Fibroblast of gingiva (primary cell): Measurements from ENCODE around the gene NRG2.

Experiments
- DNase-seq: peaks from one replicate; pipeline ENCODE4 v3.0.0-alpha.2; 2011; ENCODE audit warnings: low read depth

NRG2 gene

GRCh38 chr5:139836469-139837208 is 206.5 kb downstream of the NRG2 start:
- no peak for DNase-seq

- DNase-seq = no peak
Observed at GRCh38 chr5:139835656-139836055, 207.4 kb downstream of the NRG2 start.

DNA sequence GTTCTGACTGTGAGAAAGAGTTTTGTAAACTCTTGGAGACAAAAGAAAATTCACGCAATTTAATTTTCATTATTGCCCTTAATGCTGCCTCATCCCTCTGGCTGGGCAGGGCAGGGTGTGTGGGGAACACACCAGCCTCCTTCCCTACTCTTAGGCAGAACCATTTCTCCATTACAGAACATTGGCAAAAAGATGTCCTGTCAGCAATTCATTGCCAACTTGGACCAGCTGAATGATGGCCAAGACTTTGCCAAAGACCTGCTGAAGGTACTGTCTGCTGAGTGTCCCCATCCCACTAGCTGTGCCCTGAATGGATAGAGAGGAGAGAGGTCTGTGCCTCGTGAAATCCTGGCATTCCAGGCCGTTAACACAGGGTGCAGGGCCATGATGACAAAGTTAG is 209.6 kb downstream of the NRG2 start:
- no peak for DNase-seq

DNA sequence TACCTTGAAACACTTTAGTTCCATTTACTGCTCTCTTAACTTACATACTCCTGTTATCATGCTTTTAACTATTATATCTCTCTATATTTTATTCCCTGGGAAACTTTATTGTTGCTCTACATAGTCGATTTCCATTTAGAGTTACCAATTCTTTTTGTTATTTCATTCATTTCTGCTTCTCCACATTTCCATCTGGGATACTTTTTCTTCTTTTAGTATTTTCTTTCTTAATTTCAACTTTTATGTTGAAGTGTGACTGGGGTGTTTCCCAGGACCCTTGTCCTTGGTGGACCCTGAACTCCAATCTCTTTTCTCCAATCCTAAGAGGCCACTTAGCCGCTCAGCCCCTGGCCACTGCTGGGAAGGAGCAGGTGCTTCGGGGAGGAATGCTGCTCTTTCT is 211.5 kb downstream of the NRG2 start:
- no peak for DNase-seq

GRCh38 chr5:139829471-139829870 is 213.6 kb downstream of the NRG2 start:
- no peak for DNase-seq

DNA sequence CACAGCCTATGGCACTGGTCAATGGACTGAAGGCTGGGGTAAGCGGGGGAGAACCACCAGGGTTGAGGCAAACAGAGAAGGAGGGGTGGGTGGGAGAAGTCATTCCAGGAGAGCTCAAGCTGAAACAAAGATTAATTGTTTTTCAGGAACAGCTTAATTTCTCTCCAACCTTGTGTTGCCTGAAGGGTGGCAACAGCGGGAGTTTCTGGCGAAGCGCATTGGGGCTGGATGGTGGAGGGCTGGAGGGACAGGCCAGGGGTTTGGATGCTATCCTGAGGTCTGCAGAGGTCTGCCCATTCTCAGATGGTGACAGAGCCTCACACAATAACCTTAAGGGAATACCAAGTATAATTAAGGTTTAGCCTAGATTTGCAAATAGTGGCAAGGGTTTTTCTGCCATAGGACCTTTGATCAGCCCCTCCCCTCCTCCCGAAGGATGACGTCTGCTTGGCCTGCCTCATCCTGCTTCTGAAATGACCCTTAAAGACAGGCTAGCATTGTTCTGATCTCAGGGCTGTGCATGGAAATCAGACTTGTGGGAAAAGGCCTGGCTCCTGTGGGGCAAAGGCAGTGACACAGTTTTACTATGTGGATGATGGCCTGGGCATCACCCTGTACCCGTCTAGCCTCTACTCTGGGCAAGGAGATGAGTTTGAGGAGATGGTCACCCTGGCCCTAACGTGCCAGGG is 214.7 kb downstream of the NRG2 start:
- no peak for DNase-seq

GRCh38 chr5:139825690-139826089 is 217.4 kb downstream of the NRG2 start:
- no peak for DNase-seq

GRCh38 chr5:139823757-139824355 is 219.2 kb downstream of the NRG2 start:
- DNase-seq = no peak

GRCh38 chr5:139822553-139823425 is 220.3 kb downstream of the NRG2 start:
- DNase-seq = no peak

- DNase-seq = no peak
Observed at GRCh38 chr5:139821806-139822552, 221.1 kb downstream of the NRG2 start.

GRCh38 chr5:139820606-139821005 is 222.5 kb downstream of the NRG2 start:
- DNase-seq = no peak

- DNase-seq = no peak
Observed at GRCh38 chr5:139820130-139820529, 223.0 kb downstream of the NRG2 start.

DNA sequence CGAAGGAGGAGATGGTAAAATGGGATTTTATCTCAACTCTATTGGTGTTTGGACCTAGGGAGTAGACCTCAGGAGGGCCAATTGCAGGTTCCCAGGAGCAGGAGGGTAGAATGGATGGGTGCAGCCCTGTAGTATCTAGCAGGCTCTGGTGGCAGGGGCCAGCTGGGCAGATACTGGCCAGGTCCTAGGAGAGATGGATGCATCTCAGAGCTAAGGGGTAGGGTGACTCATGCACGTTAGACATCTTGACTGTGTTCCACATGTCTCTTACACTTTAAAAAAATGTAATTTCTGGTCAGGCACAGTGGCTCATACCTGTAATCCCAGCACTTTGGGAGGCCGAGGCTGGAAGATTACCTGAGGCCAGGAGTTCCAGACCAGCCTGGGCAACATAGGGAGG is 225.1 kb downstream of the NRG2 start:
- no peak for DNase-seq

DNA sequence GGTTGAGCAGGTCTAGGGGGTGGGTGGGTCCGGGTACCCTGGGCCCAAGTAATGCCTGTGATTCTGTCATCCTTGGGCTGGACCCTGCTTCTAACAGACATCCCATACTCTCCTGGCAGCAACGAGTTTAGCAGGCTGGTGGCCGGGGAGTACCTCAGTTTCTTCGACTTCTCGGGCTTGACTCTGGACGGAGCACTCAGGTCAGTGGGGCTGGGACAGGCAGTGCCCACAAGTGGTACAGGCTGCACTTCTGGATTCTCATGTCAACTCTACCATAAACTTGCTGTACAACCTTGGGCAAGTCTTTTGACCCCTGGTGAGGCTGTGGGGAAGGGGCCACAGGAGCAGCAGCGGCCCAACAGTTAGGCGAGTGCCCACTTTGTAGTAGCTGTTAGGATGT is 225.7 kb downstream of the NRG2 start:
- DNase-seq = no peak

DNA sequence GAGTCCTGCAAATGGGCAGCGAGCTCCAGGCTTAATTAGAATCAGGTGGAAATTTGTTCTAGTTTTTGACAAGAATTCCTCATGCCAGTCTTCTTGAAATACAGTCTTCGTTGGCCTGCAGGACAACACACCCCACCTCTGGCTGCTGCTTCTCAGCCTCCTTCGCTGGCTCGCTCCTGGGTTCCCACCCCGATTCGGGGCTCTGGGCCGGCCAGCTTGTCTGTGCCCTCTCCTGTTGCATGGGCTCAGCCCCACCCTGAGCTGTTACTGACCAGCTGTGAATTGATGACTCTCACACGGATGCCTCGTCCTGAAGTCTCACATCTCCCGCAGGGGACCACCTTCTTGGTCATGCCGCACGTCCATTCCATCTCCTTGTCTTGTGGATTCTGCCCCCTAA is 226.5 kb downstream of the NRG2 start:
- no peak for DNase-seq

DNA sequence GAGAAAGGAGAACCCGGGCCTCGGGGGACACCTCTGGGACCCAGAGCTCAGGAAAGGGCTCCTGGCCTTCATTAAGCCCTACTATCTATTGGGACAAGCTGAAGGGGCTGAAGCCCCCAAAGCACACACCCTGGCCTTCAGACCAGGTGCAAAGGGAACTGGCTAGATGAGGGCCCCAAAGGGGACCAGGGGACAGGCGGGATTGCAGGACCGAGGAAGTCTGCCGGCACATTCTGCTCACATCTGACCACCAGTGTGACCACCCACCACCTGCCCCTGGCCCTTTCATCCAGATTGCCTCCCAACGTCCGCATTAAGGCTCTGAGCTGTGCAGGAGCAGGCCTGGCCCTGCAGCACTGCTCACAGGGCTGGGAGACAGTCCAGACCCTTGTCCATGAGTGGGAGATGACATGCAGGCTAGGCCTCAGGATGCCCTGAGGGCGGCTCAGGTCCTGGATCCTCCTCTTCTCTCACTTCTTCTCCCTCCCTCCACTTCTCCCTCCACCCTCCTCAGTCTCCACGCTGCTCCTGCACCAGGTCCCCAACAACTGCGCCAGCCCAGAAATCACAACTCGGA is 228.3 kb downstream of the NRG2 start:
- no peak for DNase-seq

DNA sequence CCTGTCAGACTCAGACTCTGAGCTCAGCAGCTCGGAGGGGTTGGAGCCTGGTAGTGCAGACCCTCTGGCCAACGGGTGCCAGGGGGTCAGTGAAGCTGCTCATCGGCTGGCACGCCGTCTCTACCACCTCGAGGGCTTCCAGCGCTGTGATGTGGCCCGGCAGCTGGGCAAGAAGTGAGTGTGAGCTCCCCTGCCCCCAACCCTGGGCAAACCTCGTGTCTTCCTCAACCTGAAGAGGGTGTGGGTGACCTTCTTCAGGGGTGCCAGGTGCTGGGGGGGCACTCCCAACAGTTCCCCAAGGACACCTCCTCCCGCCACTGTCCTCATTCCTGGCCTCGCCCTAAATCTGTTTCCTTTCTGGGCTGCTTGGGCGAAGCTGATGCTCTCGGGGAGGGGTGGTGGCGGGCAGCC is 228.9 kb downstream of the NRG2 start:
- DNase-seq = no peak

- no peak for DNase-seq
Observed at GRCh38 chr5:139812836-139813805, 230.0 kb downstream of the NRG2 start.

- no peak for DNase-seq
Observed at GRCh38 chr5:139812323-139812722, 230.8 kb downstream of the NRG2 start.

- no peak for DNase-seq
Observed at GRCh38 chr5:139811274-139811607, 231.9 kb downstream of the NRG2 start.
